Smooth muscle cell (in vitro differentiated cells): ENCODE results near the gene RETN. TPM values are rescaled to one million over a fixed set of nuclear protein-coding genes. Genes with fewer than 3 reads are reported as not detected.

ENCODE experiments used
- DNase-seq: peaks from one replicate; lab custom pipeline; 2025; ENCODE audit not compliant: unreplicated experiment; lab: John Stamatoyannopoulos, UW
- H2AFZ ChIP-seq: fragments of 200-600 bp; sonication (generic); 2 replicates; pipeline ENCODE4 v1.6.0; 2016; ENCODE audit warnings: antibody characterized with exemption, low read depth, mild to moderate bottlenecking
- H3F3A ChIP-seq: fragments of 200-600 bp; sonication (generic); 2 replicates; pipeline ENCODE4 v1.6.0; 2017; ENCODE audit warnings: antibody characterized with exemption, low read depth
- H3K27ac ChIP-seq: fragments of 200-600 bp; sonication (generic); 2 replicates; pipeline ENCODE4 v1.5.1; 2016; ENCODE audit warnings: low read depth, mild to moderate bottlenecking
- H3K27me3 ChIP-seq: fragments of 200-600 bp; sonication (generic); 2 replicates; pipeline ENCODE4 v1.6.1; 2016; ENCODE audit warnings: low read depth, mild to moderate bottlenecking
- H3K36me3 ChIP-seq: fragments of 200-600 bp; sonication (generic); 2 replicates; pipeline ENCODE4 v1.5.1; 2016; ENCODE audit warnings: low read depth
- H3K4me1 ChIP-seq: fragments of 200-600 bp; sonication (generic); 2 replicates; pipeline ENCODE4 v1.5.1; 2016; ENCODE audit warnings: low read depth
- H3K4me2 ChIP-seq: fragments of 200-600 bp; sonication (generic); 2 replicates; pipeline ENCODE4 v1.6.0; 2016; ENCODE audit warnings: mild to moderate bottlenecking
- H3K4me3 ChIP-seq: fragments of 200-600 bp; sonication (generic); 2 replicates; pipeline ENCODE4 v1.5.1; 2016; ENCODE audit warnings: mild to moderate bottlenecking
- H3K79me2 ChIP-seq: fragments of 200-600 bp; sonication (generic); 2 replicates; pipeline ENCODE4 v1.6.0; 2016; ENCODE audit warnings: low read depth, mild to moderate bottlenecking
- H3K9ac ChIP-seq: fragments of 200-600 bp; sonication (generic); 2 replicates; pipeline ENCODE4 v1.6.0; 2016; ENCODE audit warnings: low read depth
- H3K9me3 ChIP-seq: fragments of 200-600 bp; sonication (generic); replicated peaks from 2 replicates; pipeline ENCODE4 v1.5.1; 2016; ENCODE audit warnings: low read depth
- H4K20me1 ChIP-seq: fragments of 200-600 bp; sonication (generic); 2 replicates; pipeline ENCODE4 v1.6.0; 2016; ENCODE audit warnings: low read depth
- WGBS: methylation state at CpG from one replicate; pipeline ENCODE4 v1.1.7; 2016; ENCODE audit warnings: low lambda C conversion rate; 5-methylcytosine and 5-hydroxymethylcytosine counted together
- polyA plus RNA-seq: library from polyadenylated mRNA; unstranded; fragments of >200 nt; fragmentation: Nextera tagmentation; extraction: Ambion mirVana; gene quantifications from 2 replicates; pipeline ENCODE4 v1.2.1, GENCODE V29; 2016
- total RNA-seq: library from RNA; depleted of rRNA; stranded (reverse); fragments of >200 nt; gene quantifications from 2 replicates; pipeline ENCODE4 v1.2.3, GENCODE V29; 2014
- TF ChIP-seq, protein P1 (sequence below): fragments of 200-600 bp; sonication (generic); IDR thresholded peaks from 2 replicates; pipeline ENCODE4 v1.5.1; 2017; ENCODE audit warnings: borderline replicate concordance, mild to moderate bottlenecking, antibody characterized with exemption; ENCODE audit not compliant: insufficient read depth, poor library complexity, severe bottlenecking

The RETN gene
- total and polyA plus RNA-seq, 2 experiments from 2014 or later = not detected

DNA sequence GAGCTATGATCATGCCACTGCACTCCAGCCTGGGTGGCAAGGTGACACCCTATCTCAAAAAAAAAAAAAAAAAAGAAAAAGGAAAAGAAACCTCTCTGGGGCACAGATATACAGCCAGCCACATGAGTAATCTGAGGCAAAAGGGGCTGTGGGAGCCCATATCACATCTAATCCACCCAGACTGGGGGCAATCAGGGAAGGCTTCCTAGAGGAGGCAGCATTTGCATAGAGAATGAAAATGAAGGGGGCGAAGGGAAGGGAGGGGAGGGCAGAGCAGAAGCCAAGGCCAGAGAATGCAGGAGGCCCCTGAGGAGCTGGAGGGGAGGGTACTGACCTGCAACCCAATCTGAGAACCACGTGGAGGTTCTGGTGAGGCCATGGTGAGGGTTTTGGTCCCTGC lies 18.7 kb upstream of the RETN start:
- no peaks in the 10 kb centered on the region for H3K36me3 ChIP-seq
- no peaks in the 10 kb centered on the region for H3K4me1 ChIP-seq
- no peaks in the 10 kb centered on the region for H3K9me3 ChIP-seq
- H4K20me1 ChIP-seq = no peaks in the 10 kb centered on the region
- WGBS = 43% methylated on average over 2 of the region's 2 CpGs
- no peak overlapping the region for H3K4me2 ChIP-seq
- no peaks in the 10 kb centered on the region for H3K79me2 ChIP-seq
- no peak for DNase-seq
- no peak overlapping the region for H3K27ac ChIP-seq
- no peaks in the 10 kb centered on the region for H3K27me3 ChIP-seq
- H2AFZ ChIP-seq = no peak overlapping the region
- TF ChIP-seq, protein P1, sequence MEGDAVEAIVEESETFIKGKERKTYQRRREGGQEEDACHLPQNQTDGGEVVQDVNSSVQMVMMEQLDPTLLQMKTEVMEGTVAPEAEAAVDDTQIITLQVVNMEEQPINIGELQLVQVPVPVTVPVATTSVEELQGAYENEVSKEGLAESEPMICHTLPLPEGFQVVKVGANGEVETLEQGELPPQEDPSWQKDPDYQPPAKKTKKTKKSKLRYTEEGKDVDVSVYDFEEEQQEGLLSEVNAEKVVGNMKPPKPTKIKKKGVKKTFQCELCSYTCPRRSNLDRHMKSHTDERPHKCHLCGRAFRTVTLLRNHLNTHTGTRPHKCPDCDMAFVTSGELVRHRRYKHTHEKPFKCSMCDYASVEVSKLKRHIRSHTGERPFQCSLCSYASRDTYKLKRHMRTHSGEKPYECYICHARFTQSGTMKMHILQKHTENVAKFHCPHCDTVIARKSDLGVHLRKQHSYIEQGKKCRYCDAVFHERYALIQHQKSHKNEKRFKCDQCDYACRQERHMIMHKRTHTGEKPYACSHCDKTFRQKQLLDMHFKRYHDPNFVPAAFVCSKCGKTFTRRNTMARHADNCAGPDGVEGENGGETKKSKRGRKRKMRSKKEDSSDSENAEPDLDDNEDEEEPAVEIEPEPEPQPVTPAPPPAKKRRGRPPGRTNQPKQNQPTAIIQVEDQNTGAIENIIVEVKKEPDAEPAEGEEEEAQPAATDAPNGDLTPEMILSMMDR = no peak
- no peak overlapping the region for H3K9ac ChIP-seq
- no peaks in the 10 kb centered on the region for H3F3A ChIP-seq
- no peak overlapping the region for H3K4me3 ChIP-seq

GRCh38 chr19:7652061-7652641 lies 16.7 kb upstream of the RETN start:
- Histone ChIP-seq H3K4me3 (peak overlapping the region; percentile 19), H3K27me3 (no peaks in the 10 kb centered on the region), H3K27ac (no peak overlapping the region), H2AFZ (peak overlapping the region; percentile 64), H3F3A (no peaks in the 10 kb centered on the region), H3K4me1 (no peaks in the 10 kb centered on the region), H4K20me1 (no peaks in the 10 kb centered on the region), H3K79me2 (no peaks in the 10 kb centered on the region), H3K9ac (no peak overlapping the region), H3K9me3 (no peaks in the 10 kb centered on the region), H3K4me2 (peak overlapping the region; percentile 82), H3K36me3 (no peaks in the 10 kb centered on the region)
- WGBS = 12% methylated on average over 28 of the region's 28 CpGs
- TF ChIP-seq, protein P1 = peak; percentile 98
- DNase-seq = peak; percentile 66

DNA sequence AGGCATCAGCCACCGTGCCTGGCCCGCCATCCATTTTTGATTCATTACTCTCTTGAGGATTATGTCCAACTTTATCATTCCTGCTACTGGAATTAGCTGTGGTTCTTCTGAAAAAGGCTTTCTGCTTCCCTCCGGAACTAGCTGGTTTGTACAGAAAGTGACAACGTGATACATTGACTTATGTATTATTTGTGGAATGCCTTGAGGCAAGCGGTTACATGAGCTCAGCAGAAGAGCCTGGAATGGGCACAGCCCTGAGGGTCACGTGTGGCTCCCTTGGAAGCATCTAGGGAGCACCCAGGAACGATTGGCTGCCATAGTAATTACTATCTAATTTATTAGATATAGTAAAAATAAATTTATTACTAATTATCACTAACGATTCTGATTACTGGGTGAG lies 14.4 kb upstream of the RETN start:
- Histone ChIP-seq H3K4me1 (no peaks in the 10 kb centered on the region), H3K4me2 (no peak overlapping the region), H3K9ac (no peak overlapping the region), H4K20me1 (no peaks in the 10 kb centered on the region), H3K27ac (no peak overlapping the region), H3K36me3 (no peaks in the 10 kb centered on the region), H3K9me3 (no peaks in the 10 kb centered on the region), H3K27me3 (peaks cover 7% of the 10 kb centered on the region), H3K79me2 (no peaks in the 10 kb centered on the region), H2AFZ (no peak overlapping the region), H3K4me3 (no peak overlapping the region), H3F3A (no peaks in the 10 kb centered on the region)
- WGBS = 56% methylated on average over 8 of the region's 8 CpGs
- no peak for DNase-seq
- TF ChIP-seq, protein P1 = no peak

GRCh38 chr19:7655581-7655980 lies 13.3 kb upstream of the RETN start:
- no peaks in the 10 kb centered on the region for H4K20me1 ChIP-seq
- no peaks in the 10 kb centered on the region for H3K79me2 ChIP-seq
- H3K36me3 ChIP-seq = no peaks in the 10 kb centered on the region
- H2AFZ ChIP-seq = no peak overlapping the region
- H3K9ac ChIP-seq = no peak overlapping the region
- H3K4me1 ChIP-seq = no peaks in the 10 kb centered on the region
- no peak overlapping the region for H3K4me2 ChIP-seq
- no peak overlapping the region for H3K4me3 ChIP-seq
- peaks cover 8% of the 10 kb centered on the region for H3K27me3 ChIP-seq
- H3K27ac ChIP-seq = no peak overlapping the region
- DNase-seq = no peak
- H3F3A ChIP-seq = no peaks in the 10 kb centered on the region
- no peaks in the 10 kb centered on the region for H3K9me3 ChIP-seq
- WGBS = 79% methylated on average over 8 of the region's 8 CpGs
- TF ChIP-seq, protein P1 = no peak
